DND-41 (cell line): ENCODE data around the gene CD163.

Experiments used
- ATAC-seq: fragments of 200-7000 bp; cut with Tn5 transposase; 3 replicates; pipeline ENCODE4 v1.9.1; 2021; ENCODE audit warnings: low read depth; ENCODE audit not compliant: insufficient read depth
- DNase-seq: peaks from one replicate; pipeline ENCODE4 v3.0.0-alpha.2; 2020
- H2AFZ ChIP-seq: 2 replicates; pipeline ENCODE4 v1.6.0; 2012; ENCODE audit warnings: low read depth, low read length
- H3K27ac ChIP-seq: 2 replicates; pipeline ENCODE4 v1.5.1; 2012; ENCODE audit warnings: low read length, inconsistent platforms
- H3K27me3 ChIP-seq: fragments of 200-600 bp; sonication (generic); 2 replicates; pipeline ENCODE4 v1.6.0; 2012; ENCODE audit warnings: low read length, mild to moderate bottlenecking, inconsistent platforms; ENCODE audit not compliant: insufficient read depth, poor library complexity
- H3K36me3 ChIP-seq: 2 replicates; pipeline ENCODE4 v1.5.1; 2012; ENCODE audit warnings: low read length, inconsistent platforms; ENCODE audit not compliant: insufficient read depth
- H3K4me1 ChIP-seq: 2 replicates; pipeline ENCODE4 v1.5.1; 2012; ENCODE audit warnings: mild to moderate bottlenecking, low read length; ENCODE audit not compliant: insufficient read depth
- H3K4me2 ChIP-seq: 2 replicates; pipeline ENCODE4 v1.6.0; 2012; ENCODE audit warnings: mild to moderate bottlenecking, moderate library complexity, low read length, inconsistent platforms; ENCODE audit not compliant: insufficient read depth
- H3K4me3 ChIP-seq, 2 experiments: fragments of 200-600 bp in 1 of 2; shearing (Covaris generic) in 1 of 2; 2 replicates each; pipeline ENCODE4 v1.5.1; 2012 to 2016; ENCODE audit warnings: inconsistent platforms in 2 of 2, low read length in 2 of 2, mild to moderate bottlenecking in 2 of 2, low read depth in 1 of 2, moderate library complexity in 1 of 2
- H3K79me2 ChIP-seq: 2 replicates; pipeline ENCODE4 v1.6.0; 2012; ENCODE audit warnings: low read length, inconsistent platforms; ENCODE audit not compliant: insufficient read depth
- H3K9ac ChIP-seq: 2 replicates; pipeline ENCODE4 v1.6.0; 2012; ENCODE audit warnings: low read depth, mild to moderate bottlenecking, inconsistent platforms, low read length, moderate library complexity
- H3K9me3 ChIP-seq: 2 replicates; pipeline ENCODE4 v1.5.1; 2012; ENCODE audit warnings: low read length, moderate library complexity, mild to moderate bottlenecking, inconsistent platforms; ENCODE audit not compliant: insufficient read depth, severe bottlenecking
- H4K20me1 ChIP-seq: 2 replicates; pipeline ENCODE4 v1.6.0; 2012; ENCODE audit warnings: low read length; ENCODE audit not compliant: insufficient read depth
- CTCF ChIP-seq: IDR thresholded peaks from 2 replicates; pipeline ENCODE4 v1.5.1; 2012; ENCODE audit warnings: borderline replicate concordance, low read length, moderate library complexity, mild to moderate bottlenecking; ENCODE audit not compliant: poor library complexity, severe bottlenecking; ENCODE audit errors: extremely low read depth
- EZH2 ChIP-seq: IDR thresholded peaks from 3 replicates; pipeline ENCODE4 v1.6.1; 2012; ENCODE audit warnings: borderline replicate concordance, low read depth, mild to moderate bottlenecking, moderate library complexity, low read length, inconsistent platforms; ENCODE audit not compliant: severe bottlenecking

The CD163 gene

GRCh38 chr12:7450667-7451066 lies 52.9 kb downstream of the CD163 start:
- no peak for ATAC-seq
- no peak overlapping the region for H3K27ac ChIP-seq
- no peak overlapping the region for H3K4me2 ChIP-seq
- no peak overlapping the region for H2AFZ ChIP-seq
- H3K4me1 ChIP-seq: no peaks in the 10 kb centered on the region
- H3K27me3 ChIP-seq: peaks cover 13% of the 10 kb centered on the region
- TF ChIP-seq CTCF (no peak), EZH2 (no peak)
- no peaks in the 10 kb centered on the region for H3K9me3 ChIP-seq
- no peaks in the 10 kb centered on the region for H3K36me3 ChIP-seq
- H3K4me3 ChIP-seq: no peak overlapping the region
- H3K9ac ChIP-seq: no peak overlapping the region
- H3K79me2 ChIP-seq: no peaks in the 10 kb centered on the region
- H4K20me1 ChIP-seq: no peaks in the 10 kb centered on the region
- DNase-seq: no peak

GRCh38 chr12:7448099-7448498 lies 55.5 kb downstream of the CD163 start:
- H3K4me3 ChIP-seq: no peak overlapping the region
- no peak overlapping the region for H3K9ac ChIP-seq
- no peaks in the 10 kb centered on the region for H3K36me3 ChIP-seq

GRCh38 chr12:7444537-7444936 lies 59.0 kb downstream of the CD163 start:
- Histone ChIP-seq H3K9me3 (no peaks in the 10 kb centered on the region), H3K9ac (no peak overlapping the region), H3K4me3 (no peak overlapping the region), H3K4me1 (no peaks in the 10 kb centered on the region), H2AFZ (no peak overlapping the region), H3K79me2 (no peaks in the 10 kb centered on the region), H3K36me3 (no peaks in the 10 kb centered on the region), H4K20me1 (no peaks in the 10 kb centered on the region), H3K27me3 (peaks cover 10% of the 10 kb centered on the region), H3K27ac (no peak overlapping the region), H3K4me2 (no peak overlapping the region)
- DNase-seq: no peak
- ATAC-seq: no peak
- no peak for TF ChIP-seq EZH2
- TF ChIP-seq CTCF: no peak

More at GRCh38 chr12:7448099-7448498, 55.5 kb downstream of the CD163 start:
- Histone ChIP-seq H3K27me3 (peaks cover 13% of the 10 kb centered on the region), H3K4me1 (no peaks in the 10 kb centered on the region), H2AFZ (no peak overlapping the region), H3K79me2 (no peaks in the 10 kb centered on the region), H3K9me3 (no peaks in the 10 kb centered on the region), H3K4me2 (no peak overlapping the region), H4K20me1 (no peaks in the 10 kb centered on the region), H3K27ac (no peak overlapping the region)
- TF ChIP-seq EZH2 (no peak), CTCF (no peak)
- ATAC-seq (no peak), DNase-seq (no peak)

GRCh38 chr12:7444076-7444475 lies 59.5 kb downstream of the CD163 start, which contains the start of gene CD163L1:
TSS of gene CD163L1 (minus strand) at chr12:7444153. CDS start at chr12:7444127, 26 bp downstream.
- peaks cover 7% of the 10 kb centered on the region for H3K27me3 ChIP-seq
- H2AFZ ChIP-seq: no peak within 1 kb of the TSS
- no peak within 1 kb of the TSS for H3K9ac ChIP-seq
- H3K36me3 ChIP-seq: no peaks in the 10 kb centered on the region
- DNase-seq (no peak), ATAC-seq (no peak)
- no peaks in the 10 kb centered on the region for H3K4me1 ChIP-seq
- H3K4me3 ChIP-seq: no peak within 1 kb of the TSS
- H3K27ac ChIP-seq: no peak within 1 kb of the TSS
- H3K79me2 ChIP-seq: no peaks in the 10 kb centered on the region
- no peak for TF ChIP-seq CTCF
- TF ChIP-seq EZH2: no peak
- H4K20me1 ChIP-seq: no peaks in the 10 kb centered on the region
- H3K4me2 ChIP-seq: no peak within 1 kb of the TSS
- no peaks in the 10 kb centered on the region for H3K9me3 ChIP-seq
